SK-MEL-5 (cell line): ENCODE results near the gene TIGD1. TPM values are rescaled to one million over a fixed set of nuclear protein-coding genes. Genes with fewer than 3 reads are reported as not detected.
A peak's percentile ranks its signal among the peaks of the same experiment; 100 is the strongest.
"Not testable (repeated sequence)": the region's sequence is repeated elsewhere in the genome, so short reads cannot be mapped to it uniquely, and the experiment has no call there.

Source experiments
- DNase-seq: peaks from one replicate; pipeline ENCODE4 v3.0.0-alpha.2; 2016; ENCODE audit warnings: low read depth, low spot score
- in situ Hi-C: cut with HindIII; loops from 2 replicates; pipeline ENCODE4 v1.10.0; 2016; ENCODE audit warnings: low sequenced_read_pairs, high pct_unique_total_duplicates, low pct_unique_long_range_greater_than_20kb
- total RNA-seq: library from RNA; depleted of rRNA; stranded (reverse); fragments of >200 nt; shearing (Covaris generic); gene quantifications from 2 replicates; pipeline ENCODE4 v1.2.3, GENCODE V29; 2014

Gene TIGD1
- total RNA-seq, 1 experiment from 2014 or later, result 4.7 TPM

DNA sequence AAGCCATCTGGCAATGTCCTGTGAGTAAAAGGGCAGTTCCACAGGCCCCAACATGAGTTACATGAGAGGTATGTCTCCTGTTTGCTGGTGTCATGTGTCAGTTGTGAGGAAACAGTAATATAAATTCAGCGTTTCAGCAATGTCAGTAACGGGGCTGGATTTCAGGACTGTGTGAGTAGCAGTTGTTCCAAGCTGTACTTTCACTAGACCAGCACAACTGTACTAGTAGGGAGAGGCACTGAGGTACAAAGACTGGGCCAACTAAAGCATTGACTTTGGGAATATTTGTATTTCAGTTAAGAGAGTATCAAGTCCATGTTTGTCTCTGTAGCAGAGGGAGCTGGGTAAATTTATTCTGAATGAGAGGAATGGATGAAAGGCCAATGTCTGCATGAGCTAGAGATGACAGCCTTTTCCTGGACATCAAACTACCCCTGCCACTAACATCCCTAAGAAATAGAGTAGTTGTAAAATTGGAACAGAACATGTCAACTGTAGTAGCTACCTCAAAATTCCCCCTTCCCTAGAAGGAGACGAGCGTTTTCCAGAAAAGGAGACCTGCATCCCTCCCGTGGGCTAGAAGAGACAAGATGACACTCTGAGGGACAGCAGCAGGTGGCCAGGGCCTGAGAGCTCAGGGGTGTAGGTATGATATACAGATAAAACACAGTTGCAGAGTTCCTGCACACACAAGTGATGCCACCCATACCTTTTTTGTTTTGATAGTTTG, 24.5 kb upstream of the TIGD1 start:
- DNase-seq, result no peak
- in situ Hi-C loops, result no loop called here

DNA sequence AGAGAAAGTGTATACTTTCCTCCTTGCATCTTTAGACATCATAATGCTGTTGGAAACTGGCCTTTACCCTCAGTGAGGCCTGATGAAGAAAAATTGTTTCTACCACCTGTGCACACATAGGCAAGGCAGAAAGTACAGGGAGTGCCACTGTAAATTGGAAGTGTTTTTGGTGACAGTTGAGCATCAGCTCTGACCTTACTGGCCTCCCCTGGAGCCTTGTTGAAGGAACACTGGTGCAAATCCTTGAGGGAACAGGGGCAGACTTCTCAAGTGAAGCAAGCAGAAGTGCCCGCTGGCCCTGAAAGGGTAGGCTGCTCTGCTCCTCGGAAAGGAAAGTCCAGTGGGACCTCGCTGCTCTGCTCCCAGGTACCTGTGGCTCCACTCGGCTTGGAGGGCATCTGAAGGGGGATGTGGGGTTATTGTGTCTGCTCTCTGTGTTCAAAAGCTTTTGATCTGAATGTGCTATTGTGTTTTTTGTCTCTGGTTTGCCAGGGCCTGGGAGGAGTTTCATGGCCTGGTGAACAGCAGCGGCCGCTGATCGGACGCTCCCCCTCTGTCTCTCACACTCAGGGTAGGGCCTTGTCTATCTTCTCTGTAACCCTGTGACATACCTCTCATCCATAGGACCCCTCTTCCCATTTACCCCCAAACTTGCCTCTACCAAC, 23.5 kb upstream of the TIGD1 start:
- DNase-seq, result no peak
- in situ Hi-C loops, result no loop called here

DNA sequence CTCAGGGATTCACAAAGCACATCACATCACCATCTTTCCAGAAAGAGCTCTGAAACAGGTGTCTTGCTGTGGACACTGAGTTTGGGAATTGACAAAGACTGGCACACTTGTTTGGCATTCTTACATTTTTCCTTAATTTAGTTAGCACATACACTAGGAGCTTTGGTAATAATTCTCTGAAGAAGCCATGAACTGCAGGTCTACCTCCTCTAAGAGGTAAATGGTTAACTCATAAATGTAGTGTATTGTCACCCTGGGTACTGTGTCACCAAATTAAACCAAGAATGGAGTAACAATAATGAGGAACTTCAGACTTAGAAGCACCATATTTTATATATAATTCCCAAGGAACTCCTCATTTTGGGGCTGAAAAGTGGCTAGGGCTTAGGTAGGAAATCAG, 22.7 kb upstream of the TIGD1 start:
- DNase-seq, result no peak
- in situ Hi-C loops, result no loop called here

- DNase-seq, result no peak
- in situ Hi-C loops, result no loop called here
Measured at GRCh38 chr2:232571026-232571474, 20.7 kb upstream of the TIGD1 start.

- in situ Hi-C loops, DNase-seq: not testable (repeated sequence)
Measured at GRCh38 chr2:232570481-232570880, 20.1 kb upstream of the TIGD1 start.

DNA sequence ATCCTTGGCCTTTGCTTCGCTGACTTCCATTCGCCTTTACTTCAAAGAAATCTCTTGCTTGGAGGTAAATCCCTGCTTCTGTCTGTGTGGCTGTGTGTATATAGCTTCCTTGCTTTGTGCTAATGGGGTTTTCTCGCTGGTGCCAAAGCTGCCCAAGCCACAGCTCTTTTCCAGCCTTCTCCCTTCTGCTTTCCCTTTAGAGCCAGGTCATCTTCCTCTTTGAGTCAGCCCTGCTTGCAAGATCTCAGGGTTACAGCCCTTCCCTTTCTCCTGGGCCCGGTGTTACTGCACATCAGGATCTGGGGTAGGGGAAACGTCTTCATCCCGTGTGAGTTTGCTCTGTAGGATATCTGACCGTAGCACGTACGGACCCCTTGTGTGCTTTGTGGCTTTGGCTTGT, 19.2 kb upstream of the TIGD1 start:
- in situ Hi-C loops, result no loop called here
- no peak for DNase-seq

DNA sequence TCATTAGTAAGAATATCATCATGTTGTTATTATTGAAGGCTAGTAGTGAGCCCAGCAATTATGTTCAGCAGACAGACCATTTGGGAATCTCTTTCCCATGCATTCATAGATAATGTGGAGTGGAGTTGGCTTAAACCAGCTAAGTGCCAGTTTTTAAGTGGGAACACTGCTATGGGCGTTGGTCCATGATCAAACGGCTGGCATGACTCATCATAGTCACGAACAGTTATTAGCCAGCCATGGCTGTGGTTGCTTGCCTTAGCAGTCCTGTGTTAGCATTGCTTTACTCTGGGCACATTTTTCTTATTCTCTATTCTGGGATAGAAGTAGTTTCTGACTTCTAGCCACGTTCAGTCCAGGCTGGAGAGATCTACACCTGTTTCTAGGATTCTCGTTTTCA, 17.8 kb upstream of the TIGD1 start:
- DNase-seq, result no peak
- in situ Hi-C loops, result no loop called here

- no peak for DNase-seq
- in situ Hi-C loops, result no loop called here
Measured at GRCh38 chr2:232567721-232568120, 17.4 kb upstream of the TIGD1 start.

GRCh38 chr2:232563580-232563979, 13.2 kb upstream of the TIGD1 start:
- in situ Hi-C loops, result no loop called here
- DNase-seq, result no peak

DNA sequence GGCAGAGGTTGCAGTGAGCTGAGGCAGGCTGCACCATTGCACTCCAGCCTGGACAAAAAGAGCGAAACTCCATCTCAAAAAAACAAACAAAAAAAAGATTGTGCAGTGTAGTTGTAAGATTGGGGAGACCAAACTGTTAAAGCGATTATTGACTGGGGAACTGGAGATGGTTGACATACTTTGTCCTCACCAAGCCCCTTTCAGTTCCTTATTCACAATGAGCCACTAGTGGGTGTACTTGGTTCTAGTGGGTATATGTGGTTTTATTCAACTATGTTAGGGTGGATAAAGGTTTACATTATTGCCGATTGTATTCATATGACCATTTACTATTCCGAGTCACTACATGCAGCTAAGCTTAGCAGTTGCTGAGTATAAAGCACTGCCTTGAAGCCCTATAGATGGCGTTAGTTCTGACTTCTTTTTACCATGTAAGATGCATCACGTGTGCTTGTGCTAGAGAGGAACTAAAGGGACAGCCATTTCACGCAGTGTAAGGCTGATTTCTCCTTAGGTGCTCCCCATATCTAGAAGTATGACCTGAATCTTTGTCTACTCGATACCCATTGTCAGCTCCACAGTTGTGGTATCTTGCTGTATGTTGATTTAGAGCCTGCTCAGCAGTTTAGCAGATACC, 12.3 kb upstream of the TIGD1 start:
- in situ Hi-C loops, result no loop called here
- DNase-seq, result peak; percentile 32

GRCh38 chr2:232556426-232556825, 6.1 kb upstream of the TIGD1 start:
- in situ Hi-C loops, result no loop called here
- no peak for DNase-seq

DNA sequence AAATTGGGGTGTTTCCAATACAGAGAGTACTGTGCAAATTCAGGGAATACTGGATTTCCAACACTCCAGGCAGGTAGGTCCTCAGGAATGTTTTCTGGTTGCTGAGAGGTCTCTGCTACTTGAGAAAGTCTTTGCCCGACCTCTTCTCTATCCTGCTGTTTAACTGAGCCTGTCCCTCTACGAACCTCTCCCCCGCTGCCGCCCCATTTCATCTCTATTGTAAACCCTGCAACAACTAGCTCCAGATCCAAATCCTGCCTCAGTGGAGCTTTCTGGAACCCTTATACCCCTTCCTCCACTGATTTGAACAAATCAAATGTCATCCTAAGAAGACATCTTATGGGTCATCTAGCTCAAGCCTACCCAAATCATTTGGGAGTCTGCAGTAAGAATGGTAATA, 1.4 kb upstream of the TIGD1 start:
- DNase-seq, result no peak
- in situ Hi-C loops, result no loop called here

DNA sequence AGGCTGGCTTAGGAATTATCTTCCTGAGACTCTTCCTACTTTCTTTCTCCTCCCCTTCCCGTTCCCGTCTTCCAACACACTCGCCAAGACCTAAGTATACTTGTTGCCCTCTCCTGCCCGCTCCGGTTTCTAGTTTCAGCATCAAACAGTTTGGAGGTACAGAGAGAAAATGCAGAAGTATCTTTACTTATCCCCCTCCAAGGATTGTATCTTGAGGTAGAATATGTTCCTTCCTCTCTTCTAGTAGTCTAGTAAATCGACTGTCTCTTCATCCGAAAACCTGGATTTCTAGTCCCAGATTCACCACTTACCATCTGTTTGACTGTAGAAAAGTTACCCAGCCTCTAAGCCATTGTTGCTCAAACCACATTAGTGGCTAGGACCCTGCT, 887 bp upstream of the TIGD1 start:
- DNase-seq, result no peak
- in situ Hi-C loops, result no loop called here

DNA sequence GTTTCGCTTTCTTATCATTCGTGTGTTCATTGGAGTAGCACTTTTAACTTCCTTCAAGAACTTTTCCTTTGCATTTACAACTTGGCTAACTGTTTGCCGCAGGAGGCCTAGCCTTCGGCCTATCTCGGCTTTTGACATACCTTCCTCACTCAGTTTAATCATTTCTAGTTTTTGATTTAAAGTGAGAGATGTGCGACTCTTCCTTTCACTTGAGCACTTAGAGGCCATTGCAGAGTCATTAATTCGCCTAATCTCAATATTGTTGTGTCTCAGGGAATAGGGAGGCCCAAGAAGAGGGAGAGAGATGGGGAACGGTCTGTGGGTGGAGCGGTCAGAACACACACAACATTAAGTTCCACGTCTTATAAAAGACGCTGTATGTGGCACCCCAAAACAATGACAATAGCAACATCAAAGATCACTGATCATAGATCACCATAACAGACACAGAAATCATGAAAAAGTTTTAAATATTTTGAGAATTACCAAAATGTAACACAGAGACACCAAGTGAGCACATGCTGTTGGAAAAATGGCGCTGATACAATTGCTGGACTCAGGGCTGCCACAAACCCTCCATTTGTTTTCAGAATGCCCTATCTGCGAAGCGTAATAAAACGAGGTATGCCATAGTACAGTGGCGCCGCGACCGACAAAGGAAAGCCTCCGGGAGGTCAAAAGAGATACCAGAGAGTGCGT, 553 bp downstream of the TIGD1 start:
- in situ Hi-C loops, result no loop called here
- no peak for DNase-seq

DNA sequence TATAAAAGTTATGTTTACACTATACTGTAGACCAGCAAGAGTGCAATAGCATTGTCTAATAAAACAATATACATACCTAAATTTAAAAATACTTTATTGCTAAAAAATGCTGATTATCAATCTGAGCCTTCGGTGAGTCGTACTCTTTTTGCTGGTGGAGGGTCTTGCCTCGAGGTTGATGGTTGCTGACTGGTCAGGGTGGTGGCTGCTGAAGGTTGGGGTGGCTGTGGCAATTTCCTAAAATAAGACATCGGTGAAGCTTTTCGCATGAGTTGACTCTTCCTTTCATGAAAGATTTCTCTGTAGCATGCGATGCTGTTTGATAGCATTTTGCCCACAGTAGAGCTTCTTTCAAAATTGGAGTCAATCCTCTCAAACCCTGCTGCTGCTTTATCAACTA, 2.4 kb downstream of the TIGD1 start:
- in situ Hi-C loops, result no loop called here
- no peak for DNase-seq

- in situ Hi-C loops, result no loop called here
- DNase-seq, result no peak
Measured at GRCh38 chr2:232545511-232546375, 4.6 kb downstream of the TIGD1 start.

- in situ Hi-C loops, result no loop called here
- DNase-seq, result no peak
Measured at GRCh38 chr2:232544674-232545073, 5.7 kb downstream of the TIGD1 start.
